Caco-2 (cell line): ENCODE data around the gene NDUFA1. TPM values are rescaled to one million over a fixed set of nuclear protein-coding genes. Genes with fewer than 3 reads are reported as not detected.
"Not testable (repeated sequence)": the region's sequence is repeated elsewhere in the genome, so short reads cannot be mapped to it uniquely, and the experiment has no call there.

Experiments used
- Bru-seq: library from RNA; stranded (reverse); fragments of 400-500 nt; gene quantifications from one replicate; lab custom pipeline; 2021; lab: Mats Ljungman, UMichigan
- BruChase-seq, 2 experiments: library from RNA; stranded (reverse); fragments of 400-500 nt; gene quantifications; one replicate each; lab custom pipeline; 2021; lab: Mats Ljungman, UMichigan
- BruUV-seq: library from RNA; stranded (reverse); fragments of 400-500 nt; replicated peaks from 2 replicates; lab custom pipeline; 2021; lab: Mats Ljungman, UMichigan
- CTCF ChIA-PET: fragments of 300-600 bp; sonication (Branson Sonifier 250); formaldehyde crosslinking; loops from one replicate; lab custom pipeline; 2022; ENCODE audit warnings: antibody characterized with exemption; lab: Charles Lee
- POLR2A ChIA-PET: fragments of 300-600 bp; sonication (Branson Sonifier 250); formaldehyde crosslinking; loops from one replicate; lab custom pipeline; 2022; ENCODE audit warnings: antibody characterized with exemption; lab: Charles Lee
- DNase-seq, 2 experiments: peaks; one replicate each; pipeline versions ENCODE4 v3.0.0 to v3.0.0-alpha.2; 2020 to 2022
- H3K27me3 ChIP-seq: replicated peaks from 2 replicates; pipeline ENCODE4 v1.6.0; 2011; ENCODE audit warnings: low read length; ENCODE audit not compliant: control insufficient read depth, insufficient read depth
- H3K36me3 ChIP-seq: 2 replicates; pipeline ENCODE4 v1.5.1; 2011; ENCODE audit warnings: low read length; ENCODE audit not compliant: control insufficient read depth, insufficient read depth
- H3K4me1 ChIP-seq: fragments of 250-450 bp; sonication (Bioruptor Pico); 2 replicates; pipeline ENCODE4 v1.5.1; 2020; ENCODE audit warnings: mild to moderate bottlenecking
- H3K4me3 ChIP-seq: 2 replicates; pipeline ENCODE4 v1.5.1; 2011; ENCODE audit warnings: low read depth, mild to moderate bottlenecking, control low read depth, low read length
- H3K9me3 ChIP-seq: fragments of 250-450 bp; sonication (Bioruptor Pico); 2 replicates; pipeline ENCODE4 v1.5.1; 2020; ENCODE audit warnings: mild to moderate bottlenecking, moderate library complexity
- H3K27ac Mint-ChIP-seq: one replicate; pipeline ENCODE4 v1.8.0; 2022; ENCODE audit warnings: mixed read lengths; ENCODE audit not compliant: unreplicated experiment
- H3K27me3 Mint-ChIP-seq: one replicate; pipeline ENCODE4 v1.8.0; 2022; ENCODE audit warnings: mixed read lengths; ENCODE audit not compliant: insufficient read depth, unreplicated experiment
- H3K36me3 Mint-ChIP-seq: one replicate; pipeline ENCODE4 v1.8.0; 2022; ENCODE audit warnings: mild to moderate bottlenecking, mixed read lengths; ENCODE audit not compliant: insufficient read depth, unreplicated experiment
- H3K4me1 Mint-ChIP-seq: one replicate; pipeline ENCODE4 v1.8.0; 2022; ENCODE audit warnings: low read depth, mixed read lengths; ENCODE audit not compliant: unreplicated experiment
- H3K4me3 Mint-ChIP-seq: one replicate; pipeline ENCODE4 v1.8.0; 2022; ENCODE audit warnings: mild to moderate bottlenecking, moderate library complexity, mixed read lengths; ENCODE audit not compliant: unreplicated experiment
- H3K9me3 Mint-ChIP-seq: one replicate; pipeline ENCODE4 v1.8.0; 2022; ENCODE audit warnings: mixed read lengths; ENCODE audit not compliant: unreplicated experiment
- CTCF ChIP-seq, 2 experiments: fragments of 200-600 bp in 1 of 2; IDR thresholded peaks; 1 replicate in 1 of 2; 2 replicates in 1 of 2; pipeline versions ENCODE4 v1.5.1 to v1.8.0; 2011 to 2022; ENCODE audit warnings: antibody characterized with exemption in 1 of 2, control low read depth in 1 of 2, inconsistent platforms in 1 of 2, low read depth in 1 of 2, low read length in 1 of 2, mild to moderate bottlenecking in 1 of 2, moderate library complexity in 1 of 2; ENCODE audit not compliant: insufficient read depth in 1 of 2, severe bottlenecking in 1 of 2, unreplicated experiment in 1 of 2
- intact Hi-C: fragments of 100-400 bp; cut with micrococcal nuclease; formaldehyde crosslinking; loops from one replicate; pipeline ENCODE4 v1.10.0; 2022; ENCODE audit not compliant: unreplicated experiment
- long read RNA-seq: library from polyadenylated mRNA; stranded (forward); transcript quantifications from one replicate; pipeline ENCODE4 v2.0.0, GENCODE V29; 2022
- total RNA-seq: library from RNA; stranded (reverse); gene quantifications from 2 replicates; pipeline ENCODE4 v1.2.3, GENCODE V29; 2022

Gene NDUFA1
- 82.6 and 83.6 TPM in 2 replicates for total RNA-seq
- percentile 71 among the genes with signal in this experiment for Bru-seq, nascent RNA
- percentile 61 among the genes with signal in this experiment for BruChase-seq, experiment 1, labeled RNA remaining after a 2-hour chase
- percentile 60 among the genes with signal in this experiment for BruChase-seq, experiment 2, labeled RNA remaining after a 6-hour chase
- long read RNA-seq, transcript NDUFA1-201 (3 exons, 766 nt): major isoform, 202 of 206 reads
- long read RNA-seq, partial matches to known transcripts: 1 of 206 reads
- long read RNA-seq, other reads (novel, unspliced or antisense): 3 of 206 reads

- Mint-ChIP-seq H3K27me3 (no peaks in the 10 kb centered on the region), H3K4me3 (peak within 1 kb of the TSS; percentile 95), H3K27ac (peak within 1 kb of the TSS; percentile 96), H3K36me3 (peaks cover 10% of the 10 kb centered on the region), H3K4me1 (no peaks in the 10 kb centered on the region), H3K9me3 (no peaks in the 10 kb centered on the region)
- BruUV-seq: no TSS peak
- peak; percentile 84 to 86 for DNase-seq
- intact Hi-C loops: no loop called here
- Histone ChIP-seq H3K27me3 (no peaks in the 10 kb centered on the region), H3K9me3 (no peaks in the 10 kb centered on the region), H3K4me1 (no peaks in the 10 kb centered on the region), H3K4me3 (peak within 1 kb of the TSS; percentile 74), H3K36me3 (no peaks in the 10 kb centered on the region)
- POLR2A ChIA-PET: interaction anchor here (2.0 to 2.9 kb wide), 2 partner anchors 19 to 80 kb away, joined by 11 to 14 read pairs; partner anchors contain the start of genes RPL39 and UPF3B
- CTCF ChIA-PET: interaction anchor here (2.1 kb wide), 1 partner anchor 16 kb away, joined by 6 read pairs; no protein-coding TSS in a partner anchor
- no peak for TF ChIP-seq CTCF (IDR thresholded peaks at IDR 0.05; ENCODE audit: insufficient read depth in 1 of 2, low read depth in 1 of 2, low read length in 1 of 2, severe bottlenecking in 1 of 2, unreplicated experiment in 1 of 2)
Observed at GRCh38 chrX:119871599-119872395, at the start of gene NDUFA1, which contains the start of gene RNF113A. NDUFA1 (plus strand) TSS chrX:119871832; CDS start chrX:119871912, 80 bp downstream. RNF113A (minus strand) TSS chrX:119871733; CDS start chrX:119871613, 120 bp downstream.

GRCh38 chrX:119824221-119824620, 47.4 kb upstream of the NDUFA1 start:
- H3K27me3 Mint-ChIP-seq, BruUV-seq, H3K4me3 Mint-ChIP-seq, H3K9me3 Mint-ChIP-seq, POLR2A ChIA-PET, H3K27me3 ChIP-seq, H3K4me3 ChIP-seq, H3K4me1 ChIP-seq, H3K4me1 Mint-ChIP-seq, H3K27ac Mint-ChIP-seq, DNase-seq, intact Hi-C loops, CTCF ChIA-PET, H3K36me3 ChIP-seq, H3K9me3 ChIP-seq, H3K36me3 Mint-ChIP-seq: not testable (repeated sequence)

- no peaks in the 10 kb centered on the region for H3K27me3 ChIP-seq
- no peak overlapping the region for H3K4me3 ChIP-seq
- ChIA-PET CTCF (no interaction called here), POLR2A (interaction anchor here (0.8 to 1.2 kb wide), 2 partner anchors 26 to 35 kb away, joined by 3 to 4 read pairs; partner anchors contain the start of genes RPL39 and UPF3B)
- H3K4me1 ChIP-seq: no peaks in the 10 kb centered on the region
- TF ChIP-seq CTCF (IDR thresholded peaks at IDR 0.05; ENCODE audit: insufficient read depth in 1 of 2, low read depth in 1 of 2, low read length in 1 of 2, severe bottlenecking in 1 of 2, unreplicated experiment in 1 of 2): no peak
- no peaks in the 10 kb centered on the region for H3K9me3 ChIP-seq
- Mint-ChIP-seq H3K27ac (no peak overlapping the region), H3K9me3 (no peaks in the 10 kb centered on the region), H3K36me3 (peaks cover 16% of the 10 kb centered on the region), H3K4me3 (no peak overlapping the region), H3K4me1 (no peaks in the 10 kb centered on the region), H3K27me3 (no peaks in the 10 kb centered on the region)
- no TSS peak for BruUV-seq
- intact Hi-C loops: loop anchor here (2.0 kb wide), 1 partner anchor 34 kb away; no protein-coding TSS in a partner anchor
- DNase-seq: peak in 1 of 2 experiments; percentile 9
- no peaks in the 10 kb centered on the region for H3K36me3 ChIP-seq
Observed at GRCh38 chrX:119826399-119826959, 45.2 kb upstream of the NDUFA1 start.
